Endothelial cell of hepatic sinusoid (primary cell): ENCODE data around the gene PHACTR2.
"Not testable (repeated sequence)": the region's sequence is repeated elsewhere in the genome, so short reads cannot be mapped to it uniquely, and the experiment has no call there.

Experiments used
- in situ Hi-C: cut with HindIII; loops from 2 replicates; pipeline ENCODE4 v1.10.0; 2017; ENCODE audit warnings: low sequenced_read_pairs

Gene PHACTR2

GRCh38 chr6:143757346-143757832 is 79.6 kb downstream of the PHACTR2 start:
- in situ Hi-C loops, result loop anchor here (5.0 kb wide), 1 partner anchor 80 kb away; the partner anchor contains the start of gene PHACTR2

- in situ Hi-C loops, result loop anchor here (5.0 kb wide), 1 partner anchor 81 kb away; the partner anchor contains the start of gene PHACTR2
Observed at GRCh38 chr6:143758551-143758950, 80.8 kb downstream of the PHACTR2 start.

- in situ Hi-C loops, result loop anchor here (5.0 kb wide), 1 partner anchor 82 kb away; the partner anchor contains the start of gene PHACTR2
Observed at GRCh38 chr6:143759666-143760065, 81.9 kb downstream of the PHACTR2 start.

GRCh38 chr6:143761074-143761473 is 83.3 kb downstream of the PHACTR2 start:
- in situ Hi-C loops, result no loop called here

GRCh38 chr6:143762126-143762525 is 84.4 kb downstream of the PHACTR2 start:
- in situ Hi-C loops, result no loop called here

GRCh38 chr6:143765422-143766184 is 87.8 kb downstream of the PHACTR2 start:
- in situ Hi-C loops, result no loop called here

- in situ Hi-C loops, result no loop called here
Observed at GRCh38 chr6:143766185-143766553, 88.4 kb downstream of the PHACTR2 start.

- in situ Hi-C loops, result no loop called here
Observed at GRCh38 chr6:143767433-143767832, 89.7 kb downstream of the PHACTR2 start.

GRCh38 chr6:143772116-143773086 is 94.6 kb downstream of the PHACTR2 start:
- in situ Hi-C loops, result no loop called here

- in situ Hi-C loops, result no loop called here
Observed at GRCh38 chr6:143773506-143774150, 95.9 kb downstream of the PHACTR2 start.

- in situ Hi-C loops, result no loop called here
Observed at GRCh38 chr6:143774347-143774746, 96.6 kb downstream of the PHACTR2 start.

- in situ Hi-C loops, result no loop called here
Observed at GRCh38 chr6:143775336-143775735, 97.6 kb downstream of the PHACTR2 start.

GRCh38 chr6:143778926-143779325 is 101.2 kb downstream of the PHACTR2 start:
- in situ Hi-C loops, result no loop called here

GRCh38 chr6:143782481-143782880 is 104.7 kb downstream of the PHACTR2 start:
- in situ Hi-C loops, result no loop called here

GRCh38 chr6:143783077-143783476 is 105.3 kb downstream of the PHACTR2 start:
- in situ Hi-C loops, result no loop called here

- in situ Hi-C loops, result no loop called here
Observed at GRCh38 chr6:143784316-143784715, 106.6 kb downstream of the PHACTR2 start.

- in situ Hi-C loops, result not testable (repeated sequence)
Observed at GRCh38 chr6:143786371-143786770, 108.6 kb downstream of the PHACTR2 start.

- in situ Hi-C loops, result no loop called here
Observed at GRCh38 chr6:143792402-143793279, 114.9 kb downstream of the PHACTR2 start.

GRCh38 chr6:143793280-143793619 is 115.5 kb downstream of the PHACTR2 start:
- in situ Hi-C loops, result no loop called here

GRCh38 chr6:143796551-143796950 is 118.8 kb downstream of the PHACTR2 start:
- in situ Hi-C loops, result not testable (repeated sequence)
